Nephron progenitor cell (in vitro differentiated cells): ENCODE data around the gene CCL2.

Experiments used
- DNase-seq: peaks from one replicate; pipeline ENCODE4 v3.0.0; 2021
- H3K27ac Mint-ChIP-seq: 2 replicates; pipeline ENCODE4 v1.8.0; 2021; ENCODE audit warnings: mild to moderate bottlenecking, moderate library complexity, mixed read lengths
- H3K27me3 Mint-ChIP-seq: 2 replicates; pipeline ENCODE4 v1.8.0; 2021; ENCODE audit warnings: mild to moderate bottlenecking, low read depth, mixed read lengths; ENCODE audit not compliant: poor library complexity
- H3K36me3 Mint-ChIP-seq: 2 replicates; pipeline ENCODE4 v1.8.0; 2021; ENCODE audit warnings: low read depth, mixed read lengths
- H3K4me1 Mint-ChIP-seq: 2 replicates; pipeline ENCODE4 v1.8.0; 2021; ENCODE audit warnings: mixed read lengths
- H3K4me3 Mint-ChIP-seq: 2 replicates; pipeline ENCODE4 v1.8.0; 2021; ENCODE audit warnings: mild to moderate bottlenecking, moderate library complexity, mixed read lengths
- H3K9me3 Mint-ChIP-seq: 2 replicates; pipeline ENCODE4 v1.8.0; 2021; ENCODE audit warnings: mild to moderate bottlenecking, moderate library complexity, mixed read lengths
- CTCF ChIP-seq: fragments of 200-600 bp; sonication (generic); IDR thresholded peaks from 2 replicates; pipeline ENCODE4 v1.5.0; 2021; ENCODE audit warnings: antibody characterized with exemption

The CCL2 gene

DNA sequence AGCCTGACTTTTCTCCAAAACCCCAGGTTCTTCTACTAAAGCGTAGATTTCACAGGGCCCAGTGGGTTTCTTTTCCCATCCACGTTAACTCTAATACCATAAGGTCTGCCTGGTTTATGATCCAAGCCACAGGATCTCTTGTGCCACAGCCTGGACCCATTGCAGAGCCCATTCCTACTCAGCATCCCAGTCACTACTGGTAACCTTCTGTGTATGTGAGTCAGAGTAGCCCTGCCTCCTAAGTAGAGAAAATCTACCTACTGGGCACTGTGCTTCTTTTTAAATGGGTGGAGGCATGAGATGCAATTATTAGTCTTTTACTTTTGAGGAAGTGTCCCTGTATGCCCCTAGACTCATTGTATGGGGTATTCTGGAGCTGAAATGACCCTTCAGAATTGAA, 43.9 kb downstream of the CCL2 start:
- peak overlapping the region; percentile 30 for H3K4me3 Mint-ChIP-seq
- no peaks in the 10 kb centered on the region for H3K36me3 Mint-ChIP-seq
- no peak overlapping the region for H3K27ac Mint-ChIP-seq
- peaks cover 6% of the 10 kb centered on the region for H3K27me3 Mint-ChIP-seq
- TF ChIP-seq CTCF = no peak
- peaks cover 17% of the 10 kb centered on the region for H3K4me1 Mint-ChIP-seq
- H3K9me3 Mint-ChIP-seq = peaks cover 10% of the 10 kb centered on the region
- no peak for DNase-seq

DNA sequence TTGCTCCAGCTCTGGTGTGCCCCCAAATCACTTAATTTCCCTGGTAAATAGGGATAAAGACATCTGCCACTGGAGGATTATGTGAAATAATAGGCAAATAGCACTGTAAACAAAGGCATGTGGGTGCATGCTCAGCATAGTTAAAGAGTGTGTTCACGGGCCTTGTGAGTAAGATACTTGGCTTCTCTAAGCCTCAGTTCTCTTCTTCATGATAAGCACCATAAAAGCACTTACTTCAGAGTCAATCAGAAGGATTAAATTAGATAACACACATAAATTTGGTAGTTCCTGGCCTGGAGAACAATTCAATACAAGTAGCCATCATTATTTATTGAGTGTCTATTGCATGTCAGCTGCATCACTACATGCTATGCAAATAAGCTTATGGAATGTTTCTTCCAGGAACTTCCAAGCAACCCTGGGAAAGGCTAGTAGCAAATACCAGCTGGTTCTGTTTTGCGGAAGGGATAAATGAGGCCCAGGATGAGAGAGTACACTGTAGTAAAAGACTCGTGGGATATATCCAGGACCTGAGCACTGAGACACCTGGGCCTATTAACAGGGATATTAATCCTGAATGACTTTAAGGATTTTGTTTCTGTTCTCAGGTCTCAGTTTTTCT, 45.0 kb downstream of the CCL2 start:
- H3K4me3 Mint-ChIP-seq = no peak overlapping the region
- no peaks in the 10 kb centered on the region for H3K36me3 Mint-ChIP-seq
- H3K9me3 Mint-ChIP-seq = peaks cover 10% of the 10 kb centered on the region
- DNase-seq = no peak
- H3K27me3 Mint-ChIP-seq = peaks cover 6% of the 10 kb centered on the region
- peaks cover 17% of the 10 kb centered on the region for H3K4me1 Mint-ChIP-seq
- no peak for TF ChIP-seq CTCF
- H3K27ac Mint-ChIP-seq = no peak overlapping the region

DNA sequence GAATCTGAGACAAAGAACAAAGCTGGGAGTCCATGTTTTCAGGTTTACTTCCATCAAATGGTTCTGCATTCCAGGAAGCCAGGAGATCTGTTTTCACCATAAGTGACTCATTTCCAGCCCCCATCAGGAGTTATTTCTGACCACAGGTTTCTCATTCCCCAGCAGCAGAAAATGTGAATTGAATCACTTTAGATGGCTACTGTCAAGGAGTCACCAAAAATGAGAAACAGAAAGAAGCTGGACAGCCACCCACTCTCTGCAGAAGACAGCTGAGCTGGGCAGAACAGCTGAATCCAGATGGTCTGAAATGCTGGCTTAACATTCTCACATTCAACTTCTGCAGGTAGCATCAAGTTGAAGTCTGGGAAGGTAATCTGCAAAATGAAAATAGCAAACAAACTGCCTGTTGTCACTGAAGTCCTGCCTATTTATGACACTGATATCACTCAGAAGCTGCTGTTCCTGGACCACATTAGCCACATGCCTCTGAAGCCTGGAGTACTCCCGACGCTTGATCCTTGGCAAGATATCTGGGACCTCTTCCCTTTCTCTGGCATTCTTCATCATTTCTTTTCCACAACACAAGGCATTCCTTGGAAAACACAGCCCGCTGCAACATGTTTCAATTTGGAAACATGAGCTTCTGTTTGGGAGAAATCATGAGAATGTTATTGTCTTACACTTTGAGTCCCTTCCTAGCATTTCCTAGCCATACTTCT, 45.7 kb downstream of the CCL2 start:
- Mint-ChIP-seq H3K4me3 (no peak overlapping the region), H3K27ac (no peak overlapping the region), H3K9me3 (peaks cover 5% of the 10 kb centered on the region), H3K4me1 (peaks cover 17% of the 10 kb centered on the region), H3K27me3 (peaks cover 6% of the 10 kb centered on the region), H3K36me3 (no peaks in the 10 kb centered on the region)
- TF ChIP-seq CTCF = no peak
- no peak for DNase-seq

DNA sequence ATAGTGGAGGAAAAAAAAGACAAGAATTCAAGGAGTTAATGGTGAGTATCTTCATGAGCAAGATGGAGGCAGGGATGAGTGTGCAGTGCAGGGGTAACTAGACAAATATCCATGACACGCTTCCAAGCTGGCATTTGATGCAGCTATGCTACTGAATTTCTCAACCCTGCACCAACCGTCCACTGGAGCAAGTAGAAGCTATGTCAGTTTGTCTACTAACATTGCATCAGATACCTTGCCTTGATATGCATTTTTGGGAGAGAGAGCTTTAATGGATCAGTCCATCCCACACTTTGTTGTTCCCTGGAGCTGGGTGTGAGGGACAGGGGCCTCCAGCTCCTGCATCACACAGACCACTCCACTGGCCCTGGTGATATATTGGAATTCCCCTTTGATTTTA, 46.9 kb downstream of the CCL2 start:
- H3K9me3 Mint-ChIP-seq = peaks cover 5% of the 10 kb centered on the region
- no peak for TF ChIP-seq CTCF
- H3K4me1 Mint-ChIP-seq = peaks cover 21% of the 10 kb centered on the region
- H3K4me3 Mint-ChIP-seq = no peak overlapping the region
- peaks cover 9% of the 10 kb centered on the region for H3K27me3 Mint-ChIP-seq
- no peak overlapping the region for H3K27ac Mint-ChIP-seq
- DNase-seq = no peak
- H3K36me3 Mint-ChIP-seq = no peaks in the 10 kb centered on the region

GRCh38 chr17:34302636-34303035, 47.6 kb downstream of the CCL2 start:
- TF ChIP-seq CTCF = no peak
- peaks cover 21% of the 10 kb centered on the region for H3K4me1 Mint-ChIP-seq
- no peak for DNase-seq
- no peaks in the 10 kb centered on the region for H3K36me3 Mint-ChIP-seq
- H3K27ac Mint-ChIP-seq = no peak overlapping the region
- peaks cover 11% of the 10 kb centered on the region for H3K27me3 Mint-ChIP-seq
- peaks cover 5% of the 10 kb centered on the region for H3K9me3 Mint-ChIP-seq
- no peak overlapping the region for H3K4me3 Mint-ChIP-seq

DNA sequence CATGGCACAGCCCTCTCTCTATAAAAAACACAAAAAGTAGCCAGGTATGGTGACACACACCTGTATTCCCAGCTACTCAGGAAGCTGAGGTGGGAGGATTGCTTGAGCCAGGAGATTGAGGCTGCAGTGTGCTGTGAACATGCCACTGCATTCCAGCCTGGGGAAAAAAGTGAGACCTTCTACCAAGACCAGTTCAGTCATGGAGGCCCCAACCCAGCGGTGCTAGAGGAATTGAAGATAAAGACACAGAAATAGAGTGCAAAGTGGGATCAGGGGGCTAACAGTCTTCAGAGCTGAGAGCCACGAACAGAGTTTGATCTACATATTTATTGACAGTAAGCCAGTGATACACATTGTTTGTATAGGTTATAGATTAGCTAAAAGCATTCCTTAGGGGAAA, 48.5 kb downstream of the CCL2 start:
- no peaks in the 10 kb centered on the region for H3K9me3 Mint-ChIP-seq

More for the DNA sequence above, 48.5 kb downstream of the CCL2 start:
- Mint-ChIP-seq H3K4me1 (peaks cover 15% of the 10 kb centered on the region), H3K27me3 (peaks cover 9% of the 10 kb centered on the region), H3K4me3 (no peak overlapping the region), H3K36me3 (no peaks in the 10 kb centered on the region), H3K27ac (no peak overlapping the region)
- no peak for TF ChIP-seq CTCF
- DNase-seq = no peak
